GM10266 (cell line): ENCODE measurements around the gene LRRFIP2.
"Not testable (repeated sequence)": the region's sequence is repeated elsewhere in the genome, so short reads cannot be mapped to it uniquely, and the experiment has no call there.

Source experiments
- DNase-seq: peaks from one replicate; pipeline ENCODE4 v3.0.0; 2012; ENCODE audit errors: extremely low spot score
- TF ChIP-seq, protein P1 (sequence below): IDR thresholded peaks from 2 replicates; pipeline ENCODE4 v1.5.1; 2012; ENCODE audit warnings: mild to moderate bottlenecking, low read depth; ENCODE audit not compliant: control insufficient read depth, insufficient read depth; ENCODE audit errors: missing control alignments

Gene LRRFIP2

DNA sequence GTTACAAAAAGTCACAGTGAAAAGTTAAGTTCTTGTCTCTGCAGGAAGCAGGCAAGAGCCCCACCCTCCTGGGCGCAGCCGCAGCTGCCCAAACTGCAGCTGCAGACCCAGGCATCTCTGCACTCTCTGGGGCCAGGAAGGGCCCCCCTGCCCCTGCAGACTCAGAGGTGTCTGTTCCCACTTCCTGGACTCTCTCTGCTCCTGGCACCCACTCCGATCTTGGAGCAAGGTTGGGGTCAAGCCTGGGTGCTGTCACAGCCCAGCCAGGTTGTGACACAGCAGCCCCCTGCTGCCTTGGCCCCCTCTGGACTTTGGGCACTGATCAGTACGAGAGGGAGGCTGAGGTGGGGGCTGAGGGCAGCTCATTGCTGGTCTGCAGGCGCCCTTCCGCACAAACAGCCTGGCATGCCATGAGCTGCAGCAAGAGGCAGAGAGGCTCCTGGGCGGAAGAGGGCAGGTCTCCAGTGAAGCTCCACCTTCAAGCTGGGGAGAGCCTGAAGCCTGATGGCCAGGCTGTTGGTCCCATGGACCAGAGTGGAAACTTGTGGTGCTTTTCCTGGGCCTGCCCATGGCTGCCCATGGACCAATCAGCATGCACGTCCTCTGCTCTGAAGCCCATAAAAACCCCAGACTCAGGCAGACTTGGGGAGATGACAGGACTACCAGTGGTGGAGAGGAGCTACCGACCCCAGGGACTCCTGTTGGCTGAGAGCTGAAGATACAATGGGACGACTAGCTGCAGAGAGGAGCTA is 42.9 kb upstream of the LRRFIP2 start:
- no peak for DNase-seq
- TF ChIP-seq, protein P1, sequence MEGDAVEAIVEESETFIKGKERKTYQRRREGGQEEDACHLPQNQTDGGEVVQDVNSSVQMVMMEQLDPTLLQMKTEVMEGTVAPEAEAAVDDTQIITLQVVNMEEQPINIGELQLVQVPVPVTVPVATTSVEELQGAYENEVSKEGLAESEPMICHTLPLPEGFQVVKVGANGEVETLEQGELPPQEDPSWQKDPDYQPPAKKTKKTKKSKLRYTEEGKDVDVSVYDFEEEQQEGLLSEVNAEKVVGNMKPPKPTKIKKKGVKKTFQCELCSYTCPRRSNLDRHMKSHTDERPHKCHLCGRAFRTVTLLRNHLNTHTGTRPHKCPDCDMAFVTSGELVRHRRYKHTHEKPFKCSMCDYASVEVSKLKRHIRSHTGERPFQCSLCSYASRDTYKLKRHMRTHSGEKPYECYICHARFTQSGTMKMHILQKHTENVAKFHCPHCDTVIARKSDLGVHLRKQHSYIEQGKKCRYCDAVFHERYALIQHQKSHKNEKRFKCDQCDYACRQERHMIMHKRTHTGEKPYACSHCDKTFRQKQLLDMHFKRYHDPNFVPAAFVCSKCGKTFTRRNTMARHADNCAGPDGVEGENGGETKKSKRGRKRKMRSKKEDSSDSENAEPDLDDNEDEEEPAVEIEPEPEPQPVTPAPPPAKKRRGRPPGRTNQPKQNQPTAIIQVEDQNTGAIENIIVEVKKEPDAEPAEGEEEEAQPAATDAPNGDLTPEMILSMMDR: no peak

DNA sequence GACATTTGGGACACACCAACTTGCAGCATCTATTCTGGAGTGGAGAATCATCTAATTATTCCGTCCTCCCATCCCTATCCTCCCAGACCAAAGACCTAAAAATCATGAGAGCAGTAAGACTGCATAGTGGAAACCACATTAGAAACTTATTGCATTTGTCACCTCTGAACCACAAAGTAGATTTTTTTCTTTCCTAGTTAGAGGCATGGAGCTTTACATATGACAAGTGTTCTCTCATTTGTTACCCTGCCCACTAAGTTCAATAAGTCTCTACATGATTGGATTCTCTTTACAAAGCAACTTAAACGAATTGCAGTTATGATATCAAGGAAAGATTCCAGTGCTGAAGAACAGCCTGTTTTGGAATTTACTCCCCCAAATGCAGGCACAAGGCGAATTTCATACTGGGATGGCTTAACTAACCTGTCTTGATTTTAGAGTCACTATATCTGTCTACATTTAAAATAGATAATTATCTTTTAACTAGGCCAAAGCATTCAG is 42.3 kb upstream of the LRRFIP2 start:
- DNase-seq: no peak
- TF ChIP-seq, protein P1: no peak

DNA sequence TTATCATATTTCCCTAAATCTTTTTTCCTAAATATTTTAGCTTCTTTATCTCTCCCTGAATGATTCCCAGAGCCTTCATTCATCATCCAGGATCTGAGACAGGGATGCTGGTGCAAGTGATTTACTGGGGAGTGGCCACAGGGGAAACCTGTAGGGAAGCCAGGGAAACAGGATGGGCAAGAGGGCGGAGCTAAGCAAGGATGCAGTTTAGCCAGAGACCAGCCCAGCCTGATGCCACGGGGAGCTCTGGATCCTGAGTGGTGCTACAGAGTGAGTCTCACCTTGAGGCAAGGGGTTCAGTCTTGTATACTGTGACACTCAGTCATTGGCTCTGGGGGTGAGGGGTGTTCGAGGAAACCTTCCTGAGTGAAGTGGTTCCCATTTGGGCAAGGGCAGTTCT is 39.7 kb upstream of the LRRFIP2 start:
- TF ChIP-seq, protein P1: no peak
- no peak for DNase-seq

DNA sequence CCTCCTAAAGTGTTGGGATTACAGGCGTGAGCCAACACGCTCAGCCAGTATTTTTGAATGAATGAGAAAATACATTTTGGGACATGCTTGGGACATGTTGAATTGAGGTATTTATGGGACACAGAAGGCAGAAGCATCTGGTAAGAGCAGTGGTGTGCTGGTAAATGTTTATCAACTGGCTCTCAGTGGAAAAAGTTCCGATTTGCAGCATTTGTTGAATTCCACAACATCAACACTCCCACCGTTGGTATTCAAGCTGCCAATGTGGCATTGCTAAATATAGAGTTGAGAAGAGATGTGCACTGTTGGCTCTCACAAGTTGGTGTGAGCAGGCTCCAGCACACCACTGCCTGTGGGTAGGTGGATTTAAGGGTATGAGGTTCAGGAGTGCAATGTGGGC is 35.8 kb upstream of the LRRFIP2 start:
- DNase-seq: no peak
- TF ChIP-seq, protein P1: no peak

DNA sequence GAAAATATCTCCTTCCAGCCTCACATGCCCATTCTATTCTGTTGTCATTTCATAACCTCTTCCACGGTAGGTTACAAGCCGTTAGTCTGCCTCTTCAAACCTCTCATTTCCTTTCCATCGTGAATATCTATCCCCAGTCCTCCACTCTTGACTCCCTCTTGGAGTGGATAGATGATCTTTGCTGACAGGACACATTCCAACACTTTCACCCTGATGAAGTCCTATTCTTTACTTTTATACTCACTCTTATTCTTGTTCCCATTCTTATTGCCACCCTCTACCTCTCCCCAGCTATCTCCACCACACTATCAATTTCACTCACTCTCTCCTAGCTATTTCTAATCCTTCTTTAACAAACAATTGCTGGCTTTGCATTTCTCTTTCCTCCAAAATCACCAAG is 34.2 kb upstream of the LRRFIP2 start:
- not testable (repeated sequence) for DNase-seq

DNA sequence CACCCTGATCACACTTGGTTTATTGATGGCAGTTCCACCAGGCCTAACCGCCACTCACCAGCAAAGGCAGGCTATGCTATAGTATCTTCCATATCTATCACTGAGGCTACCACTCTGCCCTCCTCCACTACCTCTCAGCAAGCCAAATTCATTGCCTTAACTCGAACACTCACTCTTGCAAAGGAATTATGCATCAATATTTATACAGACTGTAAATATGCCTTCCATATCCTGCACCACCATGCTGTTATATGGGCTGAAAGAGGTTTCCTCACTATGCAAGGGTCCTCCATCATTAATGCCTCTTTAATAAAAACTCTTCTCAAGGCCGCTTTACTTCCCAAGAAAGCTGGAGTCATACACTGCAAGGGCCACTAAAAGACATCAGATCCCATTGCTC is 33.6 kb upstream of the LRRFIP2 start:
- DNase-seq: not testable (repeated sequence)

DNA sequence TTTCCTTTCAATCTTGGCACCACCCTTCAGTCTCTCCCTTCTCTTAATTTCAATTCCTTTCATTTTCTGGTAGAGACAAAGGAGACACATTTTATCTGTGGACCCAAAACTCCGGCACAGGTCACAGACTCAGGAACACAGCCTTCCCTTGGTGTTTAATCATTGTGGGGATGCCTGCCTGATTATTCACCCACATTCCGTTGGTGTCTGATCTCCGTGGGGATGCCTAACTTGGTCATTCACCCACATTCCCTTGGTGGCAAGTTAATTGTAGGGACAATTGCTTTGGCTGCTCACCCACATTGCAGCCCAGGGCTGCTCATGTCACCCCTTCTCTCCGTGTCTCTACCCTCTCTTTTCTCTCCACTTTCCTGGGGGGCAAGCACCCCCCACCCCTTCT is 31.7 kb upstream of the LRRFIP2 start:
- DNase-seq: not testable (repeated sequence)

DNA sequence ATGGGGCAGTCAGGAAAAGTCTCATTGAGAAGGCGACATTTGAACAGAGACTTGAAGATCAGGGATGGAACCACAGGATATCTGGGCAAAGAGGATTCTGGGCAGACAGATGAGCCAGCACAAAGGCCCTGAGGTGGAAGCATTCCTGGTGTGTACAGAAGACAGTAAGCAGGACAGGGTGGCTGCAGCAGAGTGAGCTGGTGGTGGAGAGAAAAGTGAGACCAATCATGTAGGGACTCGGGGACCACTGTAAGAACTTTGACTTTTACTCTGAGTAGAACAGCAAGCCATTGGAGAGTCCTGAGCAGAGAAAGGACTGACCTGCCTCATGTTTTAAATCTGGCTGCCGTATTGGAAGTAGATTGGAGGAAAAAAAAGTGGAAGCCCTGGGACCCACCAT is 29.9 kb upstream of the LRRFIP2 start:
- no peak for DNase-seq
- TF ChIP-seq, protein P1: no peak

DNA sequence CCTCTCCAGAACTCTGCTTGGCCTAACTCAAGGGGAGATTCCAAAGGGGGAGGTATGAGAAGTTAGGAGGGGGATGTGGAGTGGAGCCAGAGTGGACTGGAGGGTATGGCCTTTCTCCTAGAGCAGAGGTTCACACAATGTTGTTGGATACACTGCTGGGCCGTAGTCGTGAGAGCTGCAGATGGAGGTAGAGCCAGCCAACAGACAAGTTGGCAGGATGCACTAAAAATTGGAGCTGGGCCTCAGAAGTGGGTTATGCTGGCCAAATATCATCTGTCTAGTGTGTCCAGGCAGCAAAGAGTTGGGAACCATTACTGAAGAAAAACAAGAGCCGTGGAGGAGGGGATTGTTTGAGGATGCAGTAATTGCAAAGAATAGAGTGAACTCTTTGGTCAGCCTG is 27.7 kb upstream of the LRRFIP2 start:
- DNase-seq: no peak
- TF ChIP-seq, protein P1: no peak
